CD8-positive, alpha-beta memory T cell (primary cell): ENCODE results near the gene KRTAP5-8. TPM values are rescaled to one million over a fixed set of nuclear protein-coding genes. Genes with fewer than 3 reads are reported as not detected.
"Not testable (repeated sequence)": the region's sequence is repeated elsewhere in the genome, so short reads cannot be mapped to it uniquely, and the experiment has no call there.

Experiments used
- CTCF ChIA-PET: fragments of 350-600 bp; sonication (Branson Sonifier 250); formaldehyde crosslinking; loops from one replicate; lab custom pipeline; 2021; ENCODE audit warnings: antibody characterized with exemption; lab: Charles Lee
- POLR2A ChIA-PET: fragments of 350-600 bp; sonication (Branson Sonifier 250); formaldehyde crosslinking; loops from one replicate; lab custom pipeline; 2021; ENCODE audit warnings: antibody characterized with exemption; lab: Charles Lee
- DNase-seq, 5 donors: peaks; one replicate each; pipeline versions ENCODE4 v3.0.0 to v3.0.0-alpha.2; 2020 to 2022; ENCODE audit warnings: mixed read lengths in 1 of 5
- H3K27ac ChIP-seq: one replicate; pipeline ENCODE4 v1.7.0; 2013; ENCODE audit warnings: low read depth, mild to moderate bottlenecking, low read length, moderate library complexity
- H3K27me3 ChIP-seq: 2 replicates; pipeline ENCODE4 v1.7.0; 2013; ENCODE audit warnings: low read length, mild to moderate bottlenecking; ENCODE audit not compliant: insufficient read depth, poor library complexity, severe bottlenecking
- H3K36me3 ChIP-seq: 2 replicates; pipeline ENCODE4 v1.7.0; 2013; ENCODE audit warnings: mild to moderate bottlenecking, low read length, moderate library complexity; ENCODE audit not compliant: insufficient read depth
- H3K4me1 ChIP-seq: 2 replicates; pipeline ENCODE4 v1.7.0; 2013; ENCODE audit warnings: mild to moderate bottlenecking, low read length, moderate library complexity; ENCODE audit not compliant: insufficient read depth
- H3K4me3 ChIP-seq: 2 replicates; pipeline ENCODE4 v1.7.0; 2013; ENCODE audit warnings: mild to moderate bottlenecking, low read length
- H3K9me3 ChIP-seq: 2 replicates; pipeline ENCODE4 v1.7.0; 2013; ENCODE audit warnings: mild to moderate bottlenecking, low read length
- H3K27ac Mint-ChIP-seq, 8 donors: one replicate each; pipeline ENCODE4 v1.8.0; 2020 to 2021; ENCODE audit warnings: mixed read lengths in 8 of 8, mild to moderate bottlenecking in 6 of 8, inconsistent platforms in 3 of 8, moderate library complexity in 3 of 8
- H3K27me3 Mint-ChIP-seq, 2 donors: one replicate each; pipeline ENCODE4 v1.8.0; 2020 to 2021; ENCODE audit warnings: mixed read lengths in 2 of 2, mild to moderate bottlenecking in 1 of 2, moderate library complexity in 1 of 2
- H3K36me3 Mint-ChIP-seq, 3 donors: one replicate each; pipeline ENCODE4 v1.8.0; 2020 to 2021; ENCODE audit warnings: mixed read lengths in 3 of 3, inconsistent platforms in 1 of 3, mild to moderate bottlenecking in 1 of 3
- H3K4me1 Mint-ChIP-seq, 3 donors: one replicate each; pipeline ENCODE4 v1.8.0; 2020 to 2021; ENCODE audit warnings: mixed read lengths in 3 of 3, inconsistent platforms in 1 of 3, mild to moderate bottlenecking in 1 of 3
- H3K4me3 Mint-ChIP-seq, 7 donors: one replicate each; pipeline ENCODE4 v1.8.0; 2020 to 2021; ENCODE audit warnings: mixed read lengths in 7 of 7, mild to moderate bottlenecking in 6 of 7, moderate library complexity in 4 of 7, inconsistent platforms in 2 of 7
- H3K9me3 Mint-ChIP-seq, 5 donors: one replicate each; pipeline ENCODE4 v1.8.0; 2020 to 2022; ENCODE audit warnings: mixed read lengths in 5 of 5, mild to moderate bottlenecking in 3 of 5, moderate library complexity in 2 of 5, inconsistent platforms in 1 of 5
- polyA plus RNA-seq: library from polyadenylated mRNA; unstranded; fragments of 300-500 nt; fragmentation: Illumina TruSeq; gene quantifications from one replicate; pipeline ENCODE4 v1.2.3, GENCODE V29; 2021
- total RNA-seq, 2 experiments: library from RNA; stranded (reverse); gene quantifications; one replicate each; pipeline ENCODE4 v1.2.3, GENCODE V29; 2021

KRTAP5-8 gene
- total and polyA plus RNA-seq, 3 experiments from 2014 or later: not detected

DNA sequence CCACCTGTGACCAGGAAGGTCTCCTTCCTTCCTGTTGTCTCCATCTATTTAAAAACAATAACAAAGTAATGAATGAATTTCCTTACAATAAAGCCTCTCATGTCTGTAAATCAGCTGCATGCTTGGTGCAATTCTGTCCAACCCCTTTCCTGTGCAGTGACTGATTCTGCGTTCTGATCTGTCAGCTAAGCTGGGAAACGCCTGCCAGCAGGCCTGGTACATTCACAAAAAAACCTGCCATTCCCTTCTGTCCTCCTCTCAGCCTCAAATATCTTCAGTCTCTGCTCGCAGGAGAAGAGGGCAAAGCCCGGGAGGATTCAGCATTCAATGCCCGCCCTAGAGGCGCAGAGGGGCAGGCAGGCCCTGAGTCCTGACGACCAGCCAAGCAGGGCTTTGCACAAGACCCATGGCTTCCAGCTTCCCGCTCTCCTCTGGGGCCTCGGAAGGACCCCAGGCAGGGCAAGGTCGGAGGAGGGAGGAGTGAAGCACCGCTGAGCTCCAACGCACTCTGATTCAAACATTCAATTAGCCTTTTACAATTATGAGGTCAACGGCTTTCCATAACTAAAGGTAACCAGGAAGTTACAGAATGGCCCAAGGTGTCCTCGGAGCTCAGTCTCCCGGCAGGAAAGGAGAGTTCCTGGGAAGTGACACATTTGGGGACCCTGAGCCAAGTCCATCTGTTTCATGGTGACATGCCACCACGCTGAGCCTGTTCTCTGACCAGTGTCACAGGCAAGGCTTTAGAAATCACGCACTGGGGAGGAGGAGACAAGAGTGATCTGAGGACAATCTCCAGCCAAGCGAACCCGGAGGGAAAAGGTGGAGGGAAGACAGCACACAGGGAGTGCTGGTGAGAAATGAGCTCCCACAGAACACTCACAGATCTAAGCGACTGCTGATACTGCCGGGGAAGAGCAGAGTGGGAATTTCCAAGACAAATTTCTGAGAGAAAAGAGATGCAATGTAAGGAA is 29.1 kb downstream of the KRTAP5-8 start:
- H3K4me3 Mint-ChIP-seq, H3K27me3 ChIP-seq, H3K36me3 Mint-ChIP-seq, H3K27ac Mint-ChIP-seq, POLR2A ChIA-PET, H3K27ac ChIP-seq, H3K9me3 ChIP-seq, H3K4me1 ChIP-seq, DNase-seq, H3K4me1 Mint-ChIP-seq, H3K36me3 ChIP-seq, CTCF ChIA-PET, H3K9me3 Mint-ChIP-seq, H3K4me3 ChIP-seq: not testable (repeated sequence)
- H3K27me3 Mint-ChIP-seq: peaks cover 17 to 45% of the 10 kb centered on the region in 2 donors

DNA sequence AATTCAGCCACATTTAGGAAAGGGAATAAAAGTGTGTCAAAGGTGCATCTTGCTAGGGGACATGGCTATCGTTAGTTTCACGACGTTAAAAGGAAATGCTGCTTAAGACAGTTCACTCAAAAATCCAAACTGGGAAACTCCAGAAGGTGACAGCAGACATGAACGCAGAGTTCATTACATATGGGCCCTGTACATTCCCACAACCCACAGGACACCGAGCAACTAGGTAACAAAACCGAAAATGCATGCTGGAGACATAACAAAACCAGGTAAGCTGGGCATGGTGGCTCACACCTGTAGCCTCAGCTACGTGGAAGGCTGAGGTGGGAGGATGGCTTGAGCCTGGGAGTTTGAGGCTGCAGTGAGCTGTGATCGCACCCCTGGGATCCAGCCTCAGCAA is 29.8 kb downstream of the KRTAP5-8 start:
- H3K4me3 Mint-ChIP-seq, H3K27ac Mint-ChIP-seq, CTCF ChIA-PET, H3K36me3 Mint-ChIP-seq, H3K9me3 Mint-ChIP-seq, DNase-seq, H3K27ac ChIP-seq, H3K27me3 ChIP-seq, POLR2A ChIA-PET, H3K4me1 Mint-ChIP-seq, H3K9me3 ChIP-seq, H3K4me1 ChIP-seq, H3K4me3 ChIP-seq, H3K36me3 ChIP-seq: not testable (repeated sequence)
- H3K27me3 Mint-ChIP-seq: peaks cover 18 to 42% of the 10 kb centered on the region in 2 donors

- no peak overlapping the region for H3K27ac ChIP-seq
- H3K4me1 Mint-ChIP-seq: no peaks in the 10 kb centered on the region
- H3K4me1 ChIP-seq: no peaks in the 10 kb centered on the region
- POLR2A ChIA-PET: no interaction called here
- no peak for DNase-seq
- H3K36me3 ChIP-seq: no peaks in the 10 kb centered on the region
- H3K4me3 Mint-ChIP-seq: no peak overlapping the region
- CTCF ChIA-PET: no interaction called here
- no peak overlapping the region for H3K27ac Mint-ChIP-seq
- H3K27me3 ChIP-seq: no peaks in the 10 kb centered on the region
- no peak overlapping the region for H3K4me3 ChIP-seq
- no peaks in the 10 kb centered on the region for H3K36me3 Mint-ChIP-seq
- H3K9me3 ChIP-seq: no peaks in the 10 kb centered on the region
- peaks cover 16 to 36% of the 10 kb centered on the region in 2 donors for H3K27me3 Mint-ChIP-seq
- H3K9me3 Mint-ChIP-seq: no peaks in the 10 kb centered on the region
Measured at GRCh38 chr11:71568704-71569349, 31.0 kb downstream of the KRTAP5-8 start.

- H3K27me3 Mint-ChIP-seq: peaks cover 14 to 20% of the 10 kb centered on the region in 2 donors
- H3K4me1 ChIP-seq, DNase-seq, POLR2A ChIA-PET, H3K27ac Mint-ChIP-seq, H3K9me3 ChIP-seq, H3K27me3 ChIP-seq, H3K36me3 ChIP-seq, H3K9me3 Mint-ChIP-seq, H3K36me3 Mint-ChIP-seq, H3K4me3 Mint-ChIP-seq, H3K4me1 Mint-ChIP-seq, H3K4me3 ChIP-seq, H3K27ac ChIP-seq: not testable (repeated sequence)
- CTCF ChIA-PET: interaction anchor here (0.7 kb wide), 1 partner anchor 9 kb away, joined by 3 read pairs; no protein-coding TSS in a partner anchor
Measured at GRCh38 chr11:71571101-71571850, 33.5 kb downstream of the KRTAP5-8 start.

GRCh38 chr11:71572811-71573210 is 35.0 kb downstream of the KRTAP5-8 start:
- CTCF ChIA-PET: no interaction called here
- peaks cover 14 to 15% of the 10 kb centered on the region in 2 donors for H3K27me3 Mint-ChIP-seq

DNA sequence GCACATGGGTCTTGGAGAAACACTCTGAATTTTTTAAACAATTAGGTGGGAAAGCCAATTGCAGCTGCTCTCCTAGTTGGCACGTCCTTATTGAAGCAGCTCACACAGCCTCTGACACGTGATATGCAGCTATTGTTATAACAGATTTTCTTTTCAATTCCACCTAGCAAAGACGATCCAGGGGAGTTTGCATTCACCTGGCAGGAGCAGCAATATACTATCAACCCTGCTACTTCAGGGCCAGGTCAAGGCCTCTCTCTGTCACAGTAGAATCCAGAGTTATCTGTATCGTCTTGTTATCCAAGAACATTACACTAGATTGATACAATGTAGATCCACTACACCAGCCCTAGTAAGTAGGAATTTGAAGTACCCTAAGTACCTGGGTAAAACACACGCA is 36.6 kb downstream of the KRTAP5-8 start:
- Histone ChIP-seq H3K4me1 (no peaks in the 10 kb centered on the region), H3K36me3 (no peaks in the 10 kb centered on the region), H3K27ac (no peak overlapping the region), H3K4me3 (no peak overlapping the region), H3K9me3 (no peaks in the 10 kb centered on the region), H3K27me3 (no peaks in the 10 kb centered on the region)
- H3K4me1 Mint-ChIP-seq: no peaks in the 10 kb centered on the region
- H3K27me3 Mint-ChIP-seq: peaks cover 9% of the 10 kb centered on the region in 2 donors
- POLR2A ChIA-PET: no interaction called here
- no peaks in the 10 kb centered on the region for H3K9me3 Mint-ChIP-seq
- H3K36me3 Mint-ChIP-seq: no peaks in the 10 kb centered on the region
- CTCF ChIA-PET: no interaction called here
- no peak for DNase-seq
- no peak overlapping the region for H3K4me3 Mint-ChIP-seq
- no peak overlapping the region for H3K27ac Mint-ChIP-seq

More at GRCh38 chr11:71572811-71573210, 35.0 kb downstream of the KRTAP5-8 start:
- no peaks in the 10 kb centered on the region for H3K36me3 ChIP-seq
- Mint-ChIP-seq H3K27ac (no peak overlapping the region), H3K4me1 (no peaks in the 10 kb centered on the region), H3K36me3 (no peaks in the 10 kb centered on the region), H3K9me3 (no peaks in the 10 kb centered on the region), H3K4me3 (no peak overlapping the region)
- no peak for DNase-seq
- no peaks in the 10 kb centered on the region for H3K4me1 ChIP-seq
- no peak overlapping the region for H3K27ac ChIP-seq
- POLR2A ChIA-PET: no interaction called here
- no peaks in the 10 kb centered on the region for H3K27me3 ChIP-seq
- H3K9me3 ChIP-seq: no peaks in the 10 kb centered on the region
- no peak overlapping the region for H3K4me3 ChIP-seq

GRCh38 chr11:71575723-71576424 is 38.0 kb downstream of the KRTAP5-8 start:
- Histone ChIP-seq H3K27ac (no peak overlapping the region), H3K9me3 (no peaks in the 10 kb centered on the region), H3K4me3 (no peak overlapping the region), H3K4me1 (no peaks in the 10 kb centered on the region), H3K27me3 (no peaks in the 10 kb centered on the region), H3K36me3 (no peaks in the 10 kb centered on the region)
- H3K9me3 Mint-ChIP-seq: no peaks in the 10 kb centered on the region
- no peaks in the 10 kb centered on the region for H3K36me3 Mint-ChIP-seq
- CTCF ChIA-PET: no interaction called here
- peaks cover 4 to 9% (median 8%) of the 10 kb centered on the region in 3 donors for H3K4me1 Mint-ChIP-seq
- DNase-seq: no peak
- no peak overlapping the region for H3K4me3 Mint-ChIP-seq
- POLR2A ChIA-PET: no interaction called here
- peak overlapping the region in 1 of 8 donors; percentile 76 for H3K27ac Mint-ChIP-seq
- H3K27me3 Mint-ChIP-seq: peaks cover 12 to 14% of the 10 kb centered on the region in 2 donors
